GM18499 (cell line): ENCODE results near the gene COL15A1.

Source experiments
- ATAC-seq: cut with Tn5 transposase; IDR thresholded peaks from one replicate; pipeline ENCODE4 v1.9.1; 2021; ENCODE audit warnings: moderate number of reproducible peaks; ENCODE audit not compliant: insufficient read depth, unreplicated experiment

Gene COL15A1

GRCh38 chr9:98942906-98943681 is 613 bp upstream of the COL15A1 start:
- no peak for ATAC-seq

- no peak for ATAC-seq
These were observed 488 bp downstream of the COL15A1 start for GRCh38 chr9:98944057-98944733.

GRCh38 chr9:98944734-98945074 is 997 bp downstream of the COL15A1 start:
- ATAC-seq = no peak

- ATAC-seq = no peak
These were observed 5.9 kb downstream of the COL15A1 start for GRCh38 chr9:98949565-98949964.

GRCh38 chr9:98950262-98950661 is 6.6 kb downstream of the COL15A1 start:
- no peak for ATAC-seq

GRCh38 chr9:98951967-98952366 is 8.3 kb downstream of the COL15A1 start:
- no peak for ATAC-seq

DNA sequence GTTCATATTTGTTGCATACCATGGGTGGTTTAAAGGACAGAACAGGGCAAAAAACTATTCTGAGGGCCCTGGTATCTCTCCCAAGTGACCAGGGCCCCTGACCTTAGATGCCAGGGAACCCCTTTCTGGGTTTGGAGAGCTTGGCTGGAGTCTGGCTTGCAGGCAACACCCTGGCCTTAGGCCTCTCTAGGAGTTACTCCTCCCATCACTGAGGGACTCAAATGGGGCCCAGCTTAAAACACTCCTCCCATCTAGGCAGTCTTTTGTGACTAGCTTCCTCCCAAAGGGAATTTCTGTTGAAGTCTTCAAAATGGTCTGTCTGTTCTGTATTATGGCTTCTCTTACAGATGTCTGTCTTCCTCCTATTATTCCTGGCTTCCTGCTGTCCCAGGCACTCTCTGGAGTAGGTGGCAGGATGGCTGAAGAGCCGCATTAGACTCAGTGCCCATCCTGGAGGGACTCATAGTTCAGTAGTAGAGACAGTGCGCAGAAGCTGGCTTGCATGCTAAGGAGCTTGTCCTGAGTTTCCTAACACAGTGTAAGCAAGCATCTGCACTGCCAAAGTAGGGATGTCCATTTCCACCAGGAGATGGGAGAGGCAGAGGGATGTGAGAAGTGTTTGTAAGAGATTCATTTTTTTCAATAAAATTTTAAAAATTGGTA is 10.0 kb downstream of the COL15A1 start:
- ATAC-seq = no peak

DNA sequence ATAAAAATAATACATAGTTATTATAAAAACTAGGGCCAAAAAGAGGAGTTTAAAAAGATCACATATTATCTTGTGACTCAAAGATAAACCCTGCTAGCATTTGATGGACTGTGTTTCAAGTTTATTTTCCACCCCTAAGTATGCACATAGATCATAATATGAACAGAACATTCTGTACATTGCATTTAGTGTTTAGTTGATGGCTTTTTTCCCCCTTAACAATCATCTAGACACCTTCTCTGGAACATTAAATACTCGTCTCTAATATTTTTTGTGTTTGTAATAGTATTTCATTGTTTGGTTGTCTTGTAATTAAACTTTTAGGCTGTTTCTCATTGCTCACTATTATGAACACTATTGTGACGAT is 10.5 kb downstream of the COL15A1 start:
- no peak for ATAC-seq

GRCh38 chr9:98955259-98955658 is 11.6 kb downstream of the COL15A1 start:
- no peak for ATAC-seq

- no peak for ATAC-seq
These were observed 14.1 kb downstream of the COL15A1 start for GRCh38 chr9:98957826-98958225.

DNA sequence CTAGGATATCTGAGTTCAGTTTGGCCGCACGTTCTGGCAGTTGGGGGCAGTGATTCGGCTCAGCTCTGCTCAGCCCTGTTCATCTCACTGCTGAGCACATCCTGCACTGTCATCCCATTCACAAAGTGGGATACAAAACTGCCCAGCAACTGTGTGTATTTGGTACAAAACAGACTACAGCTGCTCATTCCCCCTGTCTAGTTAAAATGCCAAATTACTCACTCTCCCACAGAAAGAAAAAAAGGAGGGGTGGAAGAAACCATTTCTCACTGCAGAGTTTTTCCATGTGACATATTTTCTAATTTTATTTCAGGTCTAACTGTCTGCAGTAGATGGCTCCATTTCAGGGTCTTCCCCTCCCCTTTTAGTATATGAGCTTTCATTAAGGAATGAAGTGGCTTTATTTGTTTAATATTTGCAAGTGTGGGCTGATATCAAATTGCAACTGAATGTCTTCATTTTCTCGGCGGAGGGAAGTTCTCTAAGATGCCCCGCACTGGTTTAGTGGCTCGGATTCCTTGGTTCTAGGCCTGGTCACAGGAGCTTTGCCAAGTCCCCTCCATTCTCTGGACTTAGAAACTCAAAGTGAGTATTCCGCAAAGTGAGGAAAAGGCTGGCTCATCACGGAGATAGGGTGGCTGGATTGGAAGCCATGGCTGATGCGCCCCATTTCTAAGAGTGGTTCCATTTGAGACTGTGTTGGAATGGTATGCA is 14.7 kb downstream of the COL15A1 start:
- no peak for ATAC-seq

GRCh38 chr9:98960409-98960808 is 16.7 kb downstream of the COL15A1 start:
- ATAC-seq = no peak

GRCh38 chr9:98961513-98962180 is 17.9 kb downstream of the COL15A1 start:
- no peak for ATAC-seq

DNA sequence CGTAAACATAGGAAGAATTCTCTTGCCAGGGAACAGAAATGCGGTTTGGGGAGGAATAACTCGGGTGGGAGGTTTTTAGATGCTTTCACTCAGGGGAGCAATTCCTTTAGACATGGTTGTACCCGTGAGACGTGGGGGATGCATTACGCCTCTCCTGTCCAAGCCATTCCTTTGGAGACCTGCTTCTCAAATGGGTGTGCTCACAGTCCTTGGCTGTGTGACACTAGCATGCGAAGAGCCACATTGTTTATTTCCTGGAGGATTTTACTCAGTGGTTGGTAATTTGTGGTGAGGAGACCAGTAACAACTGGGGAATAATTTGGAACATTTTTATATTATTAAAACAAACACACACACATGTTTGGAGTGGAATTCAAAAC is 18.5 kb downstream of the COL15A1 start:
- ATAC-seq = no peak

GRCh38 chr9:98962861-98963260 is 19.2 kb downstream of the COL15A1 start:
- no peak for ATAC-seq

- ATAC-seq = no peak
These were observed 20.5 kb downstream of the COL15A1 start for GRCh38 chr9:98964201-98964600.

GRCh38 chr9:98964911-98965336 is 21.2 kb downstream of the COL15A1 start:
- ATAC-seq = no peak

- no peak for ATAC-seq
These were observed 23.0 kb downstream of the COL15A1 start for GRCh38 chr9:98966676-98967075.

DNA sequence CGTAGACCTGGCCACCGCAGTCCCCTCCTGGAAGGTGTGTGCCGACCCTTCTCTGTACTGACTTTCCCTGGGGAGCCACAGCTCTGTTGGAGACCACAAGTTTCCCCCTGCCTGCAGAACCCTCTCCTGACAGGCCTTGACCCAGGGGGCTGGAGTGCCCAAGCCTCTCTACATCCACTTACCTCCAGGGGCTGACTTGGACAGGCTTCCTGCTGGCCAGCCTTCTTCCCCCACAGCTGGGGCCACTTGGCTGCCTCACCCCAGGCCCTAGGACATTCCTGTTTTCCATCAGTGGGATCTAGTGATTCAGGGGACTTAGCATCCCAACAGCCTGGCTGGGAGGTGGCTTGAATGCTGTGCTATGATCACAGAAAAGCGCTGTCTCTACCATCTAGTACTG is 23.6 kb downstream of the COL15A1 start:
- no peak for ATAC-seq

DNA sequence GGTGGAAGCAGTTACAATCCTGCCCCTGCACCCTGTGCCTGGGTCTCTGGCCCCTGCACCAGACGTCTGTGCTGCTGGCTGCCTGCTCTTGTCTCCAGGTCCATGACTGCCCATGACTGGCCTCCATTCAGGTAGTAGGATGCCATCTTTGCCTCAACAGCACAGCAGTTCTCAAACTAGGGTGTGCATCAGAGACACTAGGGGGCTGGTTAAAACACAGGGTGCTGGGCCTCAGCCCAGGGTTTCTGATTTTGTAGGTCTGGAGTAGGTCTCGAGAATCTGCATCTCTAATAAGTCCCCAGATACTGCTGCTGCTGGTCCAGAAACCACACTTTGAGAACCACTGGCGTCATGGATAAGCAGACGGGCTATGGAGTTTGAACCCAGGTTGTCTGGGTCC is 24.0 kb downstream of the COL15A1 start:
- no peak for ATAC-seq
